Stimulated activated CD4-positive, alpha-beta T cell treated with anti-CD3 and anti-CD28 coated beads, Interleukin-12 subunit alpha, Interleukin-12 subunit beta, amount 100 ng/mL, for 24 hours (primary cell): Measurements from ENCODE around the gene TRAPPC8.

Experiments
- DNase-seq, 2 experiments: peaks; one replicate each; pipeline ENCODE4 v3.0.0-alpha.2; 2020; ENCODE audit warnings: low read depth in 2 of 2

TRAPPC8 gene

DNA sequence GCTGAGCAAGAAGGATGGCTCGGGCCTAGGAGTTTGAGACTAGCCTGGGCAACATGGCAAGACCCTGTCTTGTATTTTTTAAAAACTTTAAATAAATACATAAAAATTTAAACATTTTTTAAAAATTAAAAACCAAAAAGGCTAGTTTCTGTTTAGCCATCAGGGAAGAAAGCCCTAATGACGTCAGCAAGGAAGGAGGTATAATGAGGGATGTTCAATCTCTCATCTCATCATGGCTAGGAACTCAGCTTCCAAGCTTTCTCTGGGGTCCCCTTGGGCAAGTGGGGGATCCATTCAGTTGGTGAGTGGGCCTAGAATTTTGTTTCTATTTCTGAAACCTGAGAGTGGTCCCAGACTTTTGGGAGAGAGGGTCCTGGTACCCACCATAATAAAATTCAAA is 147.2 kb downstream of the TRAPPC8 start:
- no peak for DNase-seq

DNA sequence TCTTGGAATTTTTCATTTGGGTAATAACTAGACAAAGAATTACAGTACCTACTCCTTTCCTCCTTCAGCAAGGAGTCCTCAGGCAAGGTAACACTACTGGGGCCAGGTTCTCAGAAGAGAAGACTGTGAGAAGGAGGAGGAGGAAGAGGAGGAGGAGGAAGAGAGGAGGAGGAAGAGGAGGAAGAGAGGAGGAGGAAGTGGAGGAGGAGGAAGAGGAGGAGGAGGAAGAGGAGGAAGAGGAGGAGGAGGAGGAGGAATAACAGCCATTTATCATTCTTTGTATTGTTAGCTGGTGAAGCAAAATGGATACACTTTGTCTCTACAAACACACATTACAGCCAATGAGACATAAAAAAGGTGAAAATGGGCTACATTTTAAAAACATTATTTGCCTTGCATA is 149.4 kb downstream of the TRAPPC8 start:
- no peak for DNase-seq

DNA sequence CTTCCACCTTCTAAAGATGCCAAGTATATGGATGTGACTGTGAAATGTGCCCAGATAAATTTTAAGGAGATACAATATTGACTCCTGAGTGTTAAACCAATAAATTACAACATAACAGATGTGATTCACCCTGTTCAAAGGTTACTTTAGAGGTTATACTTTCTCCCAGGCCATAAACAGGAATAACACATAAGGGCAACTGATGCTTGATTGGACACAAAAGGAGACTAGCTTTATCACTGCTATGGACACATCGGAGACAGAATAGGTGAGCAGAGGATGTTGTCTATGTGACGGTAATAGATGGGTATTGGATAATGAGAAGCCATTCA is 150.4 kb downstream of the TRAPPC8 start:
- no peak for DNase-seq

DNA sequence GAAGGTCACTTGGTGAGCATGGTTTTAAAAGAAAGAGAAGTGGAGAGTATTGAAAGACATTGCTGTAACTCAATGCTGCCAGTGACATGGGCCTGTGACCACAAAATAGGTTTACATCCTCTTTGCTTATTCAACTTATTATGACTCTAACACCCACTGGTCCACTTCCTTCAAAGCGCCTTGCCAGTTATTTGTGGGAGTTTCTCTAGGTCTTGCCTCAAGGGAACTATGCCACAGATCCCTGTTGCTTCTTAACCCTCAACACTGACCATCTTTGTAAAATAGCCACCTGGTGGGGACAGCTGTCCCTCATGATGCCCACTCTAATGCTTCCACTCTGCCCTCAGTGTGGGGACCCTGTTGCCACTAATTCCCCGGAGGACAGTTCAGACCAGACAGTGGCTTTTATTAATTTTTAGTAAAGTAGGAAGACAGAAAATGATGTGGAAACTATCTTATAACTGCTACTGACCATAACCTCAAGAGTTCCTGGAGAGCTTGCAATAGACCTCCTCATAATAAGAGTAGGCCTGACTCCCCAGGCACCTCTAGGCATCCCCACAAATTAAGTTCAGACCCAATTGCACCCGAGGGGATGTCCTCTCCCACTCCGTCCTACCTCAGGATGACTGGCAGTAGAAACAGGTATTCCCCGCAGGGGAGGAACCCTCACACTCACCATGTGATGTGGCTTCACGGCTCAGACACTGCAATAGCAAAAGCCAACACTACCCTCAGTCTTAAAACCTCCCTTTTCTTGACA is 150.9 kb downstream of the TRAPPC8 start:
- no peak for DNase-seq

DNA sequence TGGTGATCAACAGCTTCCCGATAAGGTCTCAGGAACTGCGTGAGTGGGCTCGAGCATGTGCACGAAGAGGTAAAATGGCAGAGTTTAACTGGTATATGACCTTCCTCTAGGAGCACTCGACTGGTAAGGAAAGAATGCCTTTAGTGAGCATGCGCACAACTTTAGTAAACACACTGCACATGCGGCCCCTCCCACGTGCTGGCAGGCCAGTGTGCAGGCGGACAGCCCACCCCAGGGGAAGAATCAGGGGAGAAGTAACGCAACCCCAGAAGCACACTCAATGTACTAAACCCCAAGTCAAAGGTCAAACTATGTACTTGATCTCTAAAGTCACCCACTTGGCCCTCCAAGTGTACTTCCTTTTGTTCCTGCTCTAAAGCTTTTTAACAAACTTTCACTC is 153.5 kb downstream of the TRAPPC8 start:
- no peak for DNase-seq

DNA sequence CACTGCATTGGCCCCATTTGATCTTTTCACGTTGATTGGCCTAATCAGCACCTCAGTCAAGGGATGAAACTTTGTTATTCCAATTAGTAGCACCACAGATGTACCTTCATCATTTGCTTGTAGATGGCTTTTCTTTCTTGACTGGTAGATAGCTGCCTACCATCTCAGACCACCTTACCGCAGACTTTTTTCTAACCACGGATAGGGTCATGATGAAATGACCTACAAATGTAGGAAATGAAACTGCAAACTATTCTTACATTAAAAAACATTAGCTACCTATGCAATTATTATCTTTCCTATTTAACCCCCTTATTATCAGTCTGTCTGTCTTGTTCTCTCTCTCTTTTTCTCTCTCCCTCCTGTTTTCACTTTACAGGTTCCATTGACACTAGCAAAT is 159.9 kb downstream of the TRAPPC8 start:
- DNase-seq: no peak
